Liver (tissue), 3 donors: ENCODE data around the gene UBALD1.

ENCODE experiments used
- FOXA1 ChIP-seq: IDR thresholded peaks from 2 replicates; pipeline ENCODE4 v1.6.1; 2016; ENCODE audit warnings: antibody characterized with exemption
- JUND ChIP-seq, 2 donors: IDR thresholded peaks; 2 replicates each; pipeline ENCODE4 v1.6.1; 2016; ENCODE audit warnings: antibody characterized with exemption in 2 of 2
- RAD21 ChIP-seq, 2 donors: IDR thresholded peaks; 2 replicates each; pipeline ENCODE4 v1.6.1; 2016; ENCODE audit warnings: antibody characterized with exemption in 2 of 2, mild to moderate bottlenecking in 2 of 2
- REST ChIP-seq: IDR thresholded peaks from 2 replicates; pipeline ENCODE4 v1.6.1; 2016; ENCODE audit warnings: antibody characterized with exemption, mild to moderate bottlenecking
- RXRA ChIP-seq, 2 donors: IDR thresholded peaks; 2 replicates each; pipeline ENCODE4 v1.6.1; 2017 to 2018; ENCODE audit warnings: antibody characterized with exemption in 2 of 2, mild to moderate bottlenecking in 1 of 2
- TF ChIP-seq, protein P1 (sequence below): fragments of 150-350 bp; IDR thresholded peaks from 2 replicates; pipeline ENCODE4 v1.5.1; 2017; ENCODE audit warnings: improper control_type of control experiment, low read depth, low read length; ENCODE audit not compliant: missing input control
- donor health status: healthy.
- donor health status: healthy.

- TF ChIP-seq, protein P1, sequence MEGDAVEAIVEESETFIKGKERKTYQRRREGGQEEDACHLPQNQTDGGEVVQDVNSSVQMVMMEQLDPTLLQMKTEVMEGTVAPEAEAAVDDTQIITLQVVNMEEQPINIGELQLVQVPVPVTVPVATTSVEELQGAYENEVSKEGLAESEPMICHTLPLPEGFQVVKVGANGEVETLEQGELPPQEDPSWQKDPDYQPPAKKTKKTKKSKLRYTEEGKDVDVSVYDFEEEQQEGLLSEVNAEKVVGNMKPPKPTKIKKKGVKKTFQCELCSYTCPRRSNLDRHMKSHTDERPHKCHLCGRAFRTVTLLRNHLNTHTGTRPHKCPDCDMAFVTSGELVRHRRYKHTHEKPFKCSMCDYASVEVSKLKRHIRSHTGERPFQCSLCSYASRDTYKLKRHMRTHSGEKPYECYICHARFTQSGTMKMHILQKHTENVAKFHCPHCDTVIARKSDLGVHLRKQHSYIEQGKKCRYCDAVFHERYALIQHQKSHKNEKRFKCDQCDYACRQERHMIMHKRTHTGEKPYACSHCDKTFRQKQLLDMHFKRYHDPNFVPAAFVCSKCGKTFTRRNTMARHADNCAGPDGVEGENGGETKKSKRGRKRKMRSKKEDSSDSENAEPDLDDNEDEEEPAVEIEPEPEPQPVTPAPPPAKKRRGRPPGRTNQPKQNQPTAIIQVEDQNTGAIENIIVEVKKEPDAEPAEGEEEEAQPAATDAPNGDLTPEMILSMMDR = no peak
- TF ChIP-seq RAD21 (IDR thresholded peaks at IDR 0.05) = no peak
- no peak for TF ChIP-seq JUND (IDR thresholded peaks at IDR 0.05)
- TF ChIP-seq FOXA1 = no peak
- TF ChIP-seq RXRA (IDR thresholded peaks at IDR 0.05) = no peak
- TF ChIP-seq REST = no peak
Measured at GRCh38 chr16:4576008-4576407, 38.7 kb downstream of the UBALD1 start.
